HG03159 (cell line): Measurements from ENCODE around the gene CAMKMT.

ENCODE experiments used
- ATAC-seq: cut with Tn5 transposase; IDR thresholded peaks from one replicate; pipeline ENCODE4 v1.9.1; 2021; ENCODE audit warnings: mild to moderate bottlenecking, moderate library complexity; ENCODE audit not compliant: unreplicated experiment

Gene CAMKMT

DNA sequence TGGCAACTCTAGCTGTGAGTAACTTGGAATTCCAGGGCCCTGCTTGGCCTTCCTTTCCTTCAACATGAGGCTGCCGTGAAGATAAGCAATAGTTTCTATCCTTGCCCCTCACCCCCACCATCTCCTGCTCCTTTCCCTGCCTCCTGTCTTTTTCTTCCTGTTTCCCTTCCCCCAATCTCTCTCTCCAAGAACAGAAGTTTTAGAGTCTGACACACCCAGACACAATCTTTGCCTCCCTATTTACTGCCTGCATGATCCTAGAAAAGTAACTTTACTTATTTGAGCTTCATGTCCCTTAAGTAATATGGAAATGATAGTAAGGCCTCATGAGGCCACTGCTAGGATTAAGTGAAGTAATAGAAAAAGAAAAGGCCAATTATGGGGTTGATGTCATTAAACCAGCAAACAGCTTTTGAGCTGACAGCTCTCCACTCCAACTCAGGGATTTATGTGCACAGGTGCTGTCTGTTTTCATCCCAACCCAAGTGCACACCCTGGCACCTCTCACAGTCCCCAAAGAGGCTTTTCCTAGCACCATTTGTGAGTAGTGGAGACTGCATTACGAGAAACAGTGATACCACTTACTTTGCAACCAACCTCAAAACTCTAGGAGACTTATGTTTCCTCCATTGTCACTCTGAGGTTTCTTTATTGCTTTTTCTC lies 456.1 kb downstream of the CAMKMT start:
- no peak for ATAC-seq

DNA sequence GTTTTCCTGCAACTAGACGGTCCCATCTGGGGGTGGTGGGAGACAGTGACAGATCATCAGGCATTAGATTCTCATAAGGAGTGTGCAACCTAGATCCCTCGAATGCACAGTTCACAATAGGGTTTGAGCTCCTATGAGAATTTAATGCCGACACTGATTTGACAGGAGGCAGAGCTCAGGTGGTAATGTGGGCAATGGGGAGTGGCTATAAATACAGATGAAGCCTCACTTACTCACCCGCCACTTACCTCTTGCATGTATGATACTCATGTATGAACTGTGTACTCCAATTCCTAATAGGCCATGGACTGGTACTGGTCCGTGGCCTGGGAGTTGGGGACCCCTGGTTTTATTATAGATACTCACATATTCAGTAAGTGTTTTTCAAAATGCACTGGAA lies 457.3 kb downstream of the CAMKMT start:
- ATAC-seq: no peak

DNA sequence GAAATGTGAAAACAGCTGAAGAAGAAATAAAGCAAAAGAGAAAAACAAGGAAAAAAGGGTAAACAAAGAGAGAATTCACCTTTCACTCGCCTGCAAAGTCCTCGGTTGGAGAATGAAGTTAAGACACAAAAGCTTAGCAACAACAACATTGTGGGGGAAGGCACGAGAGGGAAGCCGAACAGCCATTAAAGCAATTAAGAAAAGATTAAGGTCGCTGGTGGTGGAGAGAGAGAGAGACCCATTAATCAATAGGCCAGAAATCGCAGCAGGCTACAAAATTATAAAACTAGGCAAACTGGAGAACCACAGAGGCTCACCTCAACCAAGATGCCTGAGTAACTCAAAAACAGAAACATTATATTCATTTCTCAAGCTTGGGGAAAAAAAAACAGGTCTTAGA lies 459.8 kb downstream of the CAMKMT start:
- no peak for ATAC-seq

GRCh38 chr2:44822174-44822573 lies 460.4 kb downstream of the CAMKMT start:
- no peak for ATAC-seq
